Mesodermal cell (in vitro differentiated cells): ENCODE results near the gene C1orf174.
"Not testable (repeated sequence)": the region's sequence is repeated elsewhere in the genome, so short reads cannot be mapped to it uniquely, and the experiment has no call there.

Experiments
- H3K27ac ChIP-seq: 2 replicates; pipeline ENCODE4 v1.7.0; 2013; ENCODE audit warnings: mild to moderate bottlenecking, low read depth, low read length, moderate library complexity; ENCODE audit not compliant: severe bottlenecking
- H3K36me3 ChIP-seq: 2 replicates; pipeline ENCODE4 v1.7.1; 2013; ENCODE audit warnings: mild to moderate bottlenecking, low read length, moderate library complexity; ENCODE audit not compliant: control insufficient read depth, insufficient read depth
- H3K4me1 ChIP-seq: one replicate; pipeline ENCODE4 v1.7.1; 2013; ENCODE audit warnings: mild to moderate bottlenecking, low read length; ENCODE audit not compliant: insufficient read depth, control insufficient read depth, poor library complexity, severe bottlenecking
- H3K4me3 ChIP-seq: 2 replicates; pipeline ENCODE4 v1.7.0; 2013; ENCODE audit warnings: low read length, control low read depth, mild to moderate bottlenecking; ENCODE audit not compliant: insufficient read depth, poor library complexity, severe bottlenecking; ENCODE audit errors: extremely low read depth
- H3K9me3 ChIP-seq: 2 replicates; pipeline ENCODE4 v1.7.1; 2013; ENCODE audit warnings: mild to moderate bottlenecking, low read length, moderate library complexity; ENCODE audit not compliant: control insufficient read depth
- WGBS, 2 experiments: methylation state at CpG; one replicate each; pipeline ENCODE4 v1.1.5; 2013; ENCODE audit warnings: missing lambda C conversion rate in 2 of 2; ENCODE audit not compliant: insufficient coverage in 2 of 2; 5-methylcytosine and 5-hydroxymethylcytosine counted together

C1orf174 gene

DNA sequence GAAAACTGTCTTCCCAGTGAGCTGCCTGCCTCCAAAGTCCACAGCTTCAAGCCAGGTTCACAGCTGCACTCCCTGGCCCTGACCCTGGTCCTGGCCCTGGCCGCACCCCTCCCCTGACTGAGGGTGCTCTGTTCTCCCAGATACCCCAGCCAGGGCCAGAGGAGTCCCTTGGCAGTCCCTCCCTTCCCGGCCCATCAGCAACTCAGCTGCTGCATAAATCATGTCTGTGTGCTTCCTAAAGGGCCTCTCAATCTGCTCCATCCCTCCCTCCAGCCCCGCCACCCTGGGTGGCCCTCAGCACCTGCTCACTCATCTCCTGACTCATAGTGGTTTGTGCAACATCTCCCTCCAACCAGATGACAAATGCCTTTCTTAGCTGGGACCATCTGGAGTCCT, 24.8 kb upstream of the C1orf174 start:
- H3K4me1 ChIP-seq, result no peaks in the 10 kb centered on the region
- H3K36me3 ChIP-seq, result no peaks in the 10 kb centered on the region
- H3K9me3 ChIP-seq, result no peaks in the 10 kb centered on the region
- no peak overlapping the region for H3K27ac ChIP-seq
- 61 to 79% methylated on average over 3 of the region's 3 CpGs for WGBS, 2 experiments
- H3K4me3 ChIP-seq, result no peak overlapping the region

DNA sequence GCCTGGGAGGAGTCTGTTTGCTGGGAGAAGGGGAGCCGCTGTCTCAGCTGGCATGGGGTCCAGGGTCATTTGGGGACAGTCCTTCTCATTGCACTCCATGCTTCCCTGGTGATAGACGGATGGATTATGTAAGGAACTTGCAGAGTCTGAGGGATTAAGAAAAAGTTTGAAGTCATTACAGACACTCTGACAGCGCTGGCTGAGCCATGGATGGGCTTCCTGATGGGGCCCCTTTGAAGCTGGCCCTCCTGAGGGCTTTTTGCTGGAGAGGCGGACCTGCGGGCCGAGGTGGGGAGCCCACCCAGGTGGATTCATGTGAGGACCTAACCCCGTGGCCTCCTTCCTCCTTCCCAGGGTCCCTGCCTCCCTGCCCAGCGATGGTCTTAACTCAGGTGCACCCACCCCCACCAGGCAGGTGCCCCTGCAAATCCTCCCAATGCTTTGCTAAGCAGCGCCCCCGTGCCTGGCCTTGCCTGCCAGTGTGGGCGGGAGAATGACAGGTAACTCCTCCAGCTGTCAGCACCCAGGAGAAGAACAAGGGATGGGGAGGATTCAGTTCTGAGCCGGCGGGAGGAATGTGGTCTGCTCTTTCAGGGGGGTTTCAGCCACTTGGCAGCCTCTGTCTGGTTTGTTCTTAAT, 24.2 kb upstream of the C1orf174 start:
- no peak overlapping the region for H3K4me3 ChIP-seq
- no peaks in the 10 kb centered on the region for H3K36me3 ChIP-seq
- no peak overlapping the region for H3K27ac ChIP-seq
- WGBS, 2 experiments, result 62 to 66% methylated on average over 9 to 12 of the region's 13 CpGs
- H3K4me1 ChIP-seq, result no peaks in the 10 kb centered on the region
- H3K9me3 ChIP-seq, result no peaks in the 10 kb centered on the region

DNA sequence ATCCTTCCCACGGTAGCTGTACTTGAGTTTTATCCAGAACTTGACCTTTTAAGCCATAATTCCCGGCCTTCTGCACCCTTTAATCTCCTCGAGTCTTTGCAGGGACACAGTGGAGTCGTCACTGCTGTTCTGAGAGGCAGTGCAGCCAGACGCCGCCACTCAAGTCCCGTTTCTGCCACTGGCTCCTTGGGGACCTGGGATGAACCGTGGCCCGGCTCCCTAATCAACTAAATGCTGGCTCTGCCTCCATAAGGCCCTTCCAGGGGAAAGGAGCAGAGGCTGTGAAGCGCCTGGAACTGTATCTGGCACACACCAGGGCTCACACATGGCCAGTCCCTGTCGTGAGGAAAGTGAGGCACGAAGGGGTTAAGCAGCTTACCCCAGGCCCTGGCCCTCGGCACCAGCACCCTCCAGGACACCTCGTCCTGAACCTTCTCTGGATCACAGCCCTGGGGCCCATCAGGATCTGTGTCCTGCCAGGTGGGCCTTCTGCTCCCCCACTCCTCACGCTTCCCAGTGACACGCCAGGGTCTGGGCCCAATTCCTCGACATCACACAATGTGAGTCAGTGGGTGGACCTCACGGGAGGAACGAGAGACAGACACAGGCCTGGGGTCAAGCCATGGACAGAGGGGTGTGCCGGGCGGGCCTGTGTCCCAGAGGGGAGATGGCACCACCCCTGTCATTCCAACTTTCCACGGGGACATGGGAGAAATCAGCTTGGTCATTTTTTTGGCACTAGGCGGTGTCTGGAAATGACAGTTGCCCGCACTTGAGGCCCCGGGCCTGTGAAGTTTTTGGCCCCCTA, 23.5 kb upstream of the C1orf174 start:
- no peaks in the 10 kb centered on the region for H3K4me1 ChIP-seq
- H3K9me3 ChIP-seq, result no peaks in the 10 kb centered on the region
- no peak overlapping the region for H3K4me3 ChIP-seq
- H3K27ac ChIP-seq, result no peak overlapping the region
- WGBS, 2 experiments, result 89 to 91% methylated on average over 25 of the region's 25 CpGs
- no peaks in the 10 kb centered on the region for H3K36me3 ChIP-seq

DNA sequence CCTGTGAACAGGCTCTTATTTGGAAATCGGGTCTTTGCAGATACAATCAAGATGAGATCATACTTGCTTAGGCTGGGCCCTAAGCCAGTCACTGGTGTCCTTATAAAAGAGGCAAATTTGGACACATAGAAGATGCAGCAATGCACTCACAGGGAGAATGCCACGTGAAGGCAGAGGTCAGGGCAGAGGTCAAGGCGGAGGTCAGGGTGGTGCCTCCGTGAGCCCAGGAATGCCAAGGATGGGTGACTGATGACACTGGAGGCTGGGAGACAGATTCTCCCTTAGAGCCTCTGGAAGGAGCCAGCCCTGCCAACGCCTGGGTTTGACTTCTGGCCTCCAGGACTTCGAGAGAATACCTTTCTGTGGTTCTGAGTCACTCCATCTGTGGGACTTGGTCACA, 22.8 kb upstream of the C1orf174 start:
- H3K4me1 ChIP-seq, result no peaks in the 10 kb centered on the region
- no peaks in the 10 kb centered on the region for H3K36me3 ChIP-seq
- H3K4me3 ChIP-seq, result no peak overlapping the region
- H3K27ac ChIP-seq, result no peak overlapping the region
- WGBS, 2 experiments, result 77 to 84% methylated on average over 5 to 6 of the region's 6 CpGs
- no peaks in the 10 kb centered on the region for H3K9me3 ChIP-seq

DNA sequence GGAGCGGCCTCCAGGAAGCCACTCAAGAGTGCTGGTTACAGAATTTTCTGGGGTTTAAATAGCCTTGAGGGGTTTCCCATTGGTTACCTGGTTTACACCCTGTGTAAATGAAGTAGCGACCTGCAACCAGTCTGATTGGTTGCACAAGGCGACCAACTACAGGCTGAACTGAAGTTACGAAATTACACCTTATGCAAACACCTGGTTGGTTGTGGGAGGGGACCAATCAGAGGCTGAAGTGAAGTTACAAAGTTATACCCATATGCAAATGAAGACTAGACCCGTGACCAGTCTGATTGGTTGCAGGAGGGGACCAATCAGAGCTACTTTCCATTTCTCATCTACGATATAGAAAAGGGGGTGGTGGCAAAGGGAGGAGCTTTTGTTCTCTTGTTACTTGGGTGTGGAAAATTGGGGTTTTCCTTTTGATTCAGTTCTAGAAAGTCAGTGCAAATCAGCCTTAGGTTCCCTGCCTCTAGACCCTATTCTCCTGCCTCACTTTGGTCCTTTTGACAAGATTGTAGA, 22.2 kb upstream of the C1orf174 start:
- H3K9me3 ChIP-seq, result no peaks in the 10 kb centered on the region
- 88 to 98% methylated on average over 4 of the region's 6 CpGs for WGBS, 2 experiments
- H3K36me3 ChIP-seq, result no peaks in the 10 kb centered on the region
- H3K4me1 ChIP-seq, result no peaks in the 10 kb centered on the region
- no peak overlapping the region for H3K27ac ChIP-seq
- no peak overlapping the region for H3K4me3 ChIP-seq

DNA sequence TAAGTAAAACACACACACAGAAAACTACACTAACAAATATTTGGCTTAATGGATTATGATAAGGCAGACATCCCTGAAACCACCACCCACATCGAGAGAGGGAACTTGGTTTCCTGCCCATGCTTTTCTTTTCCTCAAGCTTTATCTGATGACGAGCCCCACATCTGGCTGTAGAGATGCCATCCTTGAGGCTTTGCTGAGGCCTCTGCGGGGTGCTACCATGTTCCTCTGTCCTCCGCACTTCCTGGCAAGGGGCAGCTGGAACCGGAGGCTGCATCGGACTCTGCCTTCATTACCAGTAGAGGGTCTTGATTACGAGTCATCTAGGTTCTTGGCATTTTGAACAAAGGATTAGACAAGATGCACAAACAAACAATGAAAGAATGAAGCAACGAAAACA, 21.7 kb upstream of the C1orf174 start:
- WGBS, 2 experiments, result 87 to 88% methylated on average over 8 of the region's 8 CpGs

DNA sequence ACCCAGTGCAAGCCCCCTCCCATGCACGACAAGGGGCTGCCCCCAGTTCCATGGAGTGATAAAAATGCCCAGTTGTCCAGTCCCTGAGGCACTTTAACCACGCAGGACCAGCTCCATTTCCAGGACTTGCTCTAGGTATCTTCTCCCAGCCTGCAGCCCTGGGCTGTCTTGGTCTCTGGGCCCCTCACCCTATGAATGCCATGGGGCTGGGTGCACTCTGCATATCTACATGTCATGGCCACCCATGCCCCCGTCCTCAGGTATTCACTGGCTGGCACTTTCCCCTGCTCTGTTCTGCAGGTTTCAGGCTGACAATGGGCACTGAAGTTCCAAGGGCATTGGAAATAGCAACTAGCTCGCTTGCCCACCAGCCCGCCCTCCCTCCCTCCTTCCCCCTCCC, 19.6 kb upstream of the C1orf174 start:
- Histone ChIP-seq H3K4me3 (no peak overlapping the region), H3K27ac (no peak overlapping the region), H3K36me3 (no peaks in the 10 kb centered on the region), H3K9me3 (no peaks in the 10 kb centered on the region), H3K4me1 (no peaks in the 10 kb centered on the region)
- WGBS, 2 experiments, result 74 to 96% methylated on average over 3 of the region's 5 CpGs

More for the DNA sequence above, 21.7 kb upstream of the C1orf174 start:
- Histone ChIP-seq H3K9me3 (no peaks in the 10 kb centered on the region), H3K36me3 (no peaks in the 10 kb centered on the region), H3K4me1 (no peaks in the 10 kb centered on the region), H3K4me3 (no peak overlapping the region), H3K27ac (no peak overlapping the region)

DNA sequence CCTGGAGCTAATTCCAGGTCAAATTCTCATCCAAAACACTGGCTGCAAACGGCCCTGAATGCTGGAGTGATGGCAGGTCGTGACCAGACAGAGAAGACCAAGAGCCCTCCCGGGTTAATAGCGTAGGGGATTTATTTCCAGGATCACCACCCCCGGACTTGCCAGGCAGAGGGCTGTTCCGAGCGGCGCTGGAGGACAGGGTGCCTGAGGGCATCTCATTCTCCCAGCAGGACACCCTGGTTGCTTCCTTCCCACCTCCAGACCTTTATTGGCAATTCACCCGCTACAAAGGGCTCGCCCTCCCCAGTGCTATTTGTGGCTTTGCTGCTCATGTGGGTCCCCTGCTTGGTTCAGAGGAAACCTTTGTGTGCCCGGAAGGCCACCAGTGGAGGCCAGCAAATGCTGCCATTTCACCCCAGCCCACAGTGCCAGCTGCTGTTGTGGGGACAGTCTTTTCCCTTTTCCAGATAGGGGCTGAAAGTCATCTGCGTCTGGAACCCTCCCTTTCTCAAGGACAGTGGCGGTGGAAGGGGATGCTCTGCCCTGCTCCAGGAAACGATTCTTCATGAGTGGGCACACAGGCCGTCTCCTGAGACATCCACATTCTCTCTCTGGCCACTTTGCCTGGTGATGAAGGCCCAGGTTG, 19.0 kb upstream of the C1orf174 start:
- H3K27ac ChIP-seq, result no peak overlapping the region
- H3K4me1 ChIP-seq, result no peaks in the 10 kb centered on the region
- H3K36me3 ChIP-seq, result no peaks in the 10 kb centered on the region
- no peak overlapping the region for H3K4me3 ChIP-seq
- no peaks in the 10 kb centered on the region for H3K9me3 ChIP-seq
- 73 to 83% methylated on average over 15 of the region's 15 CpGs for WGBS, 2 experiments

DNA sequence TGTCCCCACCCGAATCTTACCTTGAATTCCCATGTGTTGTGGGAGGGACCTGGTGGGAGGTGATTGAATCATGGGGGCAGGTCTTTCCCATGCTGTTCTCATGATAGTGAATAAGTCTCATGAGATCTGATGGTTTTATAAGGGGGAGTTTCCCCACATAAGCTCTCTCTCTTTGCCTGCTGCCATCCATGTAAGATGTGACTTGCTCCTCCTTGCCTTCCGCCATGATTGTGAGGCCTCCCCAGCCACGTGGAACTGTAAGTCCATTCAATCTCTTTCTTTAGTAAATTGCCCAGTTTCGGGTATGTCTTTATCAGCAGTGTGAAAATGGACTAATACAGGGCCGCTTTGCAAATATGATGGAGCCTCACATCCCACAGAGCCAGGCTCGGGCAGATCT, 18.3 kb upstream of the C1orf174 start:
- H3K36me3 ChIP-seq, H3K4me1 ChIP-seq, H3K4me3 ChIP-seq, H3K27ac ChIP-seq, H3K9me3 ChIP-seq: not testable (repeated sequence)
- WGBS, 2 experiments, result 86 to 90% methylated on average over 4 of the region's 6 CpGs

DNA sequence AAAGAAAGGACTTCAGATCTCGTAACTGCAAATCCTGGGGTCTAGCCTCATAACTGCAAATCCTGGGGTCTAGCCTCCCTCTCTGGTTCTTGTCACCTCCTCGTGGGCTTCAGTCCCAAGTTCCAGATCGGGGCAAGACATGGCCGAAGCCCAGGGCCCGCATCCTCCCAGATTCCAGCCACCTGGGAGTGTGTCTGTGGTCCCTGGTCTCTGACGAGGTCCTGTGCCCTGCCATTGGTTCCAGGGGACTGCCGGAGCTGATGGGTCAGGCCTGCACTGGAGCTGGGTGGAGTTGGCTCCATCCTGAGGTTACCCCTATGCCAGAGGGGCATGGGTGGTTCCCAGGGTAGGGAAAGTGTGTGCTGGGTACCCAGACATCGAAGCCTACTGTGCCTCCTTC, 17.7 kb upstream of the C1orf174 start:
- no peaks in the 10 kb centered on the region for H3K36me3 ChIP-seq
- WGBS, 2 experiments, result 83 to 91% methylated on average over 6 to 8 of the region's 8 CpGs
- no peaks in the 10 kb centered on the region for H3K9me3 ChIP-seq
- H3K4me3 ChIP-seq, result no peak overlapping the region
- no peak overlapping the region for H3K27ac ChIP-seq
- H3K4me1 ChIP-seq, result no peaks in the 10 kb centered on the region
